Islet of Langerhans (tissue), 1 donor: Measurements from ENCODE around the gene GSTA4.
"Not testable (repeated sequence)": the region's sequence is repeated elsewhere in the genome, so short reads cannot be mapped to it uniquely, and the experiment has no call there.

ENCODE experiments used
- FAIRE-seq: peaks from one replicate; lab custom pipeline; 2011; peaks lifted over from hg19 to GRCh38; lab: Jason Lieb, UNC

Gene GSTA4

GRCh38 chr6:52972989-52973388 is 22.1 kb downstream of the GSTA4 start:
- FAIRE-seq: no peak

GRCh38 chr6:52969359-52969758 is 25.7 kb downstream of the GSTA4 start:
- no peak for FAIRE-seq

GRCh38 chr6:52966101-52966500 is 29.0 kb downstream of the GSTA4 start:
- FAIRE-seq: no peak

GRCh38 chr6:52965380-52965779 is 29.7 kb downstream of the GSTA4 start:
- FAIRE-seq: no peak

- no peak for FAIRE-seq
Observed at GRCh38 chr6:52964318-52964717, 30.8 kb downstream of the GSTA4 start.

GRCh38 chr6:52962701-52963100 is 32.4 kb downstream of the GSTA4 start:
- FAIRE-seq: no peak

- FAIRE-seq: not testable (repeated sequence)
Observed at GRCh38 chr6:52961022-52961421, 34.1 kb downstream of the GSTA4 start.

- FAIRE-seq: not testable (repeated sequence)
Observed at GRCh38 chr6:52960211-52960610, 34.9 kb downstream of the GSTA4 start.

- FAIRE-seq: no peak
Observed at GRCh38 chr6:52958546-52959255, 36.4 kb downstream of the GSTA4 start.

- no peak for FAIRE-seq
Observed at GRCh38 chr6:52955871-52956270, 39.2 kb downstream of the GSTA4 start.

- no peak for FAIRE-seq
Observed at GRCh38 chr6:52953911-52954839, 40.9 kb downstream of the GSTA4 start.

GRCh38 chr6:52946306-52946705 is 48.8 kb downstream of the GSTA4 start:
- FAIRE-seq: no peak

- FAIRE-seq: not testable (repeated sequence)
Observed at GRCh38 chr6:52942821-52943220, 52.3 kb downstream of the GSTA4 start.

- no peak for FAIRE-seq
Observed at GRCh38 chr6:52942221-52942620, 52.9 kb downstream of the GSTA4 start.

GRCh38 chr6:52937908-52938307 is 57.2 kb downstream of the GSTA4 start:
- no peak for FAIRE-seq

- FAIRE-seq: no peak
Observed at GRCh38 chr6:52933778-52934177, 61.3 kb downstream of the GSTA4 start.

- FAIRE-seq: no peak
Observed at GRCh38 chr6:52931351-52931750, 63.7 kb downstream of the GSTA4 start.

GRCh38 chr6:52929321-52930164 is 65.5 kb downstream of the GSTA4 start:
- FAIRE-seq: no peak
